Epithelial cell of proximal tubule (primary cell): ENCODE results near the gene CXXC5. TPM values are rescaled to one million over a fixed set of nuclear protein-coding genes. Genes with fewer than 3 reads are reported as not detected.

Experiments used
- DNase-seq: peaks from one replicate; pipeline ENCODE4 v3.0.0-alpha.2; 2011; ENCODE audit warnings: low read depth
- H3K4me3 ChIP-seq: 2 replicates; pipeline ENCODE4 v1.5.1; 2011; ENCODE audit warnings: low read depth, mild to moderate bottlenecking, low read length
- CTCF ChIP-seq: conservative IDR thresholded peaks from 2 replicates; pipeline ENCODE4 v1.5.1; 2012; ENCODE audit warnings: low read depth, mild to moderate bottlenecking, low read length
- total RNA-seq: library from RNA; depleted of rRNA; stranded (reverse); fragments of >200 nt; gene quantifications from 2 replicates; pipeline ENCODE4 v1.2.3, GENCODE V29; 2015

Gene CXXC5
- total RNA-seq, 1 donor from 2014 or later: 56.4 TPM

GRCh38 chr5:139642891-139643871 is 5.0 kb upstream of the CXXC5 start:
- TF ChIP-seq CTCF: no peak
- no peak for DNase-seq
- H3K4me3 ChIP-seq: peak overlapping the region; percentile 1

GRCh38 chr5:139644001-139644456 is 4.1 kb upstream of the CXXC5 start:
- no peak for TF ChIP-seq CTCF
- DNase-seq: no peak
- no peak overlapping the region for H3K4me3 ChIP-seq

GRCh38 chr5:139644646-139645429 is 3.3 kb upstream of the CXXC5 start:
- DNase-seq: no peak
- no peak for TF ChIP-seq CTCF
- no peak overlapping the region for H3K4me3 ChIP-seq

- no peak for DNase-seq
- H3K4me3 ChIP-seq: no peak overlapping the region
- TF ChIP-seq CTCF: no peak
Measured at GRCh38 chr5:139645430-139645871, 2.7 kb upstream of the CXXC5 start.

- TF ChIP-seq CTCF: no peak
- no peak overlapping the region for H3K4me3 ChIP-seq
- no peak for DNase-seq
Measured at GRCh38 chr5:139646111-139646510, 2.0 kb upstream of the CXXC5 start.

- H3K4me3 ChIP-seq: no peak overlapping the region
- no peak for DNase-seq
- no peak for TF ChIP-seq CTCF
Measured at GRCh38 chr5:139646912-139647505, 1.1 kb upstream of the CXXC5 start.
